ENCODE data around the gene TPRN. TPM values are rescaled to one million over a fixed set of nuclear protein-coding genes. Genes with fewer than 3 reads are reported as not detected.

TPRN gene
- total RNA-seq, 6 experiments from 2014 or later = 9.9 to 18.1 (median 13.3) TPM

DNA sequence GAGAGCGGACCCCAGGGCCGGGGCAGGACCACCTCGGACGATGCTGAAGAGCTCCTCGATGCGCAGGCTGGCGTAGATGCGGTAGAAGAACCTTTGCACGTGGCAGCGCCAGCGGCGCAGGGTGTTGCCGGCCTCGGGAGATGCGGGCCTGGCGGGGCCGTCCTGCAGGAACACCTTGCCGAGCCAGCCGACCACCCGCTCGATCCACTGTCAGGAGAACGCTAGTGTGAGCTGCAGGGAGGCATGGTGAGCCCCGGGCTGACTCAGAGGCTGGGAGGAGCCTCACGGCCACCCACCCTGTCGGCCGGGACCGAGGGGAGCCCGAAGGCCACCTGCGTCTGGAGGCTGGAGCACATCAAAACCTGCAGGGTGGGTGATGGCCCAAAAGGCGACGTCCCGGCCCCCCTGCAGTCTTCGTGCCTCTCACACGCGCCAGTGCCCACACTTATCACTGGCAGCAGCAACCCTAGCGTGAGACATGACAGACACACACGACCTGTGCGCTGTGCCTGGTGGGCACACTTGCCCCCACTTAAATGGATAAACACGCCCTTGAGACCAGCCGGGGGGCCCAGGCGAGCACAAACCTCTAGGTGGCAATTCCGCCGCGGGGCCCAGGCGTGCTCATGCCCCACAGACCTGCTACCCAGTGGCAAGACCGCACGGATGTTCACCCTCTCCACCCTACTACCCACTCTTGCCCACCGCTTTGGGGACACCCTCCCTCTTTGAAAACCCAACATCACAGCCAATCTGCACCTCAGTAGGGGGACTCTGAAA, 15.5 kb downstream of the TPRN start:
- Mint-ChIP-seq H3K9me3 (no peaks in the 10 kb centered on the region), H3K27me3 (ENCODE audit: insufficient read depth) (peaks cover 6% of the 10 kb centered on the region; the same call in 1 of the 2 replicates), H3K4me3 (no peak overlapping the region), H3K27ac (no peak overlapping the region), H3K36me3 (ENCODE audit: low read depth) (peaks cover 4% of the 10 kb centered on the region), H3K4me1 (ENCODE audit: low read depth) (peaks cover 26% of the 10 kb centered on the region)
- DNase-seq = no peak
- TF ChIP-seq, protein P1, sequence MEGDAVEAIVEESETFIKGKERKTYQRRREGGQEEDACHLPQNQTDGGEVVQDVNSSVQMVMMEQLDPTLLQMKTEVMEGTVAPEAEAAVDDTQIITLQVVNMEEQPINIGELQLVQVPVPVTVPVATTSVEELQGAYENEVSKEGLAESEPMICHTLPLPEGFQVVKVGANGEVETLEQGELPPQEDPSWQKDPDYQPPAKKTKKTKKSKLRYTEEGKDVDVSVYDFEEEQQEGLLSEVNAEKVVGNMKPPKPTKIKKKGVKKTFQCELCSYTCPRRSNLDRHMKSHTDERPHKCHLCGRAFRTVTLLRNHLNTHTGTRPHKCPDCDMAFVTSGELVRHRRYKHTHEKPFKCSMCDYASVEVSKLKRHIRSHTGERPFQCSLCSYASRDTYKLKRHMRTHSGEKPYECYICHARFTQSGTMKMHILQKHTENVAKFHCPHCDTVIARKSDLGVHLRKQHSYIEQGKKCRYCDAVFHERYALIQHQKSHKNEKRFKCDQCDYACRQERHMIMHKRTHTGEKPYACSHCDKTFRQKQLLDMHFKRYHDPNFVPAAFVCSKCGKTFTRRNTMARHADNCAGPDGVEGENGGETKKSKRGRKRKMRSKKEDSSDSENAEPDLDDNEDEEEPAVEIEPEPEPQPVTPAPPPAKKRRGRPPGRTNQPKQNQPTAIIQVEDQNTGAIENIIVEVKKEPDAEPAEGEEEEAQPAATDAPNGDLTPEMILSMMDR (IDR thresholded peaks at IDR 0.05) = no peak

- H3K27ac Mint-ChIP-seq = no peak overlapping the region
- H3K4me3 Mint-ChIP-seq = no peak overlapping the region
- peaks cover 6% of the 10 kb centered on the region; the same call in 1 of the 2 replicates for H3K27me3 Mint-ChIP-seq (ENCODE audit: insufficient read depth)
- H3K9me3 Mint-ChIP-seq = no peaks in the 10 kb centered on the region
- H3K36me3 Mint-ChIP-seq (ENCODE audit: low read depth) = peaks cover 4% of the 10 kb centered on the region
- TF ChIP-seq, protein P1 (IDR thresholded peaks at IDR 0.05) = no peak
- no peak for DNase-seq
- H3K4me1 Mint-ChIP-seq (ENCODE audit: low read depth) = peaks cover 21% of the 10 kb centered on the region
These were observed 16.5 kb downstream of the TPRN start for GRCh38 chr9:137183980-137184595.

GRCh38 chr9:137182836-137183235, 17.7 kb downstream of the TPRN start:
- no peak overlapping the region for H3K4me3 Mint-ChIP-seq
- peaks cover 26% of the 10 kb centered on the region for H3K4me1 Mint-ChIP-seq (ENCODE audit: low read depth)
- no peaks in the 10 kb centered on the region for H3K9me3 Mint-ChIP-seq
- no peak overlapping the region for H3K27ac Mint-ChIP-seq
- H3K36me3 Mint-ChIP-seq (ENCODE audit: low read depth) = peaks cover 4% of the 10 kb centered on the region; the same call in 1 of the 2 replicates
- no peak for DNase-seq
- H3K27me3 Mint-ChIP-seq (ENCODE audit: insufficient read depth) = peaks cover 4% of the 10 kb centered on the region; the same call in 1 of the 2 replicates
- TF ChIP-seq, protein P1 (IDR thresholded peaks at IDR 0.05) = no peak

DNA sequence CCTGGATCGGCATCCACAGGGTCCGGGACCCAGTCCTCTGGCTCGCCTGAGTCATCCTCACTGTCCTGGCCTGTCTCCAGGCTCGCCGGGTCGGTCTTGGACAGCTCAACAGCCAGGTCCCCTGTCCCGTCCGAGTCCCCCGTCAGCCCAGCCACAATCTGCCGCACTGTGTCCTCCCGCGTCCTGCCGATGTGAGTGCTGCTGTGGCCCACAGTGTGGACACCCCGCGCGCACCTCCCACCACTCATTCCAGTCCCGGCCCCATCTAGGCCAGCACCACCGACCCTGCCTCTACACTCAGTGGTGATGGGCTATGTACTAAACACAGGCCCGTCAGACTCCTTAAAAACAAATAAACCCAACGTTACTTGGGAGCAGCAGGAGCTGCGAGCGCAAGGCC, 18.9 kb downstream of the TPRN start:
- H3K4me1 Mint-ChIP-seq (ENCODE audit: low read depth) = peaks cover 15% of the 10 kb centered on the region
- peaks cover 4% of the 10 kb centered on the region; the same call in 1 of the 2 replicates for H3K27me3 Mint-ChIP-seq (ENCODE audit: insufficient read depth)
- no peak overlapping the region for H3K4me3 Mint-ChIP-seq
- no peaks in the 10 kb centered on the region for H3K9me3 Mint-ChIP-seq
- no peak overlapping the region for H3K27ac Mint-ChIP-seq
- TF ChIP-seq, protein P1 (IDR thresholded peaks at IDR 0.05) = no peak
- DNase-seq = no peak
- peaks cover 4% of the 10 kb centered on the region; the same call in 1 of the 2 replicates for H3K36me3 Mint-ChIP-seq (ENCODE audit: low read depth)

DNA sequence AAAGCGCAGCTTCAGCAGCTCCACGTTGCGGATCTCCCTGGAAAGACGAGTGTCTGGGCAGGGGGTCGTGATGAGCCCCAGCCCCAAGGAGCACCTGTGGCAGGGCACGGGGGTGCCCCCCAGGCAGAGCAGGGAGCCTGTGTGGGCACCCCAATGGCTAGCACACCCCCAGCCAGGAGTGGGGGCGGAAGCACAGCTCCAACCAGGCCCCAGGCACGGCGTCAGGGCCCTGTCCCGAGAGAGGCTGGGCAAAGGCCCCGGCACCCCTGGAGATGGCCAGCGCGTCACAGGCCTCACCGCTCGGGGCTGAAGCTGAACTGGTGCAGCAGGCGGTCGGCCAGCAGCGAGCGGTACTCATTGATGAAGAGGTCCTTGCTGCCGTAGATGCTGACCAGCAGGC, 20.1 kb downstream of the TPRN start:
- Mint-ChIP-seq H3K36me3 (ENCODE audit: low read depth) (peaks cover 4% of the 10 kb centered on the region; the same call in 1 of the 2 replicates), H3K27me3 (ENCODE audit: insufficient read depth) (peaks cover 4% of the 10 kb centered on the region; the same call in 1 of the 2 replicates), H3K4me3 (no peak overlapping the region), H3K9me3 (no peaks in the 10 kb centered on the region), H3K27ac (no peak overlapping the region), H3K4me1 (ENCODE audit: low read depth) (peaks cover 11% of the 10 kb centered on the region)
- TF ChIP-seq, protein P1 (IDR thresholded peaks at IDR 0.05) = no peak
- DNase-seq = no peak

All from HFFc6 (cell line).